Measurements from ENCODE around the gene GJB6. TPM values are rescaled to one million over a fixed set of nuclear protein-coding genes. Genes with fewer than 3 reads are reported as not detected.

The GJB6 gene
- total RNA-seq, 1 donor from 2014 or later, result 18.5 TPM

- DNase-seq, result no peak
These were observed 45.3 kb downstream of the GJB6 start for GRCh38 chr13:20186771-20187170.

GRCh38 chr13:20185366-20186056, 46.6 kb downstream of the GJB6 start:
- no peak for DNase-seq

- peak; percentile 86 for DNase-seq
These were observed 49.8 kb downstream of the GJB6 start for GRCh38 chr13:20182231-20182846.

GRCh38 chr13:20181188-20181587, 50.9 kb downstream of the GJB6 start:
- DNase-seq, result no peak

GRCh38 chr13:20178156-20178555, 54.0 kb downstream of the GJB6 start:
- DNase-seq, result no peak

GRCh38 chr13:20177049-20177831, 54.9 kb downstream of the GJB6 start:
- DNase-seq, result no peak

GRCh38 chr13:20175907-20176652, 56.0 kb downstream of the GJB6 start:
- no peak for DNase-seq

- DNase-seq, result no peak
These were observed 56.7 kb downstream of the GJB6 start for GRCh38 chr13:20175406-20175794.

- peak; percentile 64 for DNase-seq
These were observed 57.3 kb downstream of the GJB6 start for GRCh38 chr13:20174656-20175405.

GRCh38 chr13:20173116-20173746, 58.9 kb downstream of the GJB6 start:
- DNase-seq, result no peak

Other genes with a start within 250 kb of the GJB6 start
- 0.92 TPM for gene GJA3, start 71.3 kb downstream of the GJB6 start, total RNA-seq
- gene GJB2, start 39.4 kb downstream of the GJB6 start, total RNA-seq, result 21.2 TPM